ENCODE results near the gene SMAP1. TPM values are rescaled to one million over a fixed set of nuclear protein-coding genes. Genes with fewer than 3 reads are reported as not detected.
"Not testable (repeated sequence)": the region's sequence is repeated elsewhere in the genome, so short reads cannot be mapped to it uniquely, and the experiment has no call there.

SMAP1 gene
- total RNA-seq, 1 experiment from 2014 or later, result 3.5 TPM

GRCh38 chr6:70739534-70739933 lies 71.9 kb downstream of the SMAP1 start:
- no peak for TF ChIP-seq ZNF274 (IDR thresholded peaks at IDR 0.05; ENCODE audit: low read depth, low read length)
- TF ChIP-seq TCF7L2 (IDR thresholded peaks at IDR 0.05; ENCODE audit: borderline replicate concordance, extremely low read depth, insufficient read depth, insufficient read length), result no peak
- TF ChIP-seq POLR2A (IDR thresholded peaks at IDR 0.05; ENCODE audit: borderline replicate concordance, extremely low read depth, insufficient read depth, insufficient read length), result no peak
- no peak for TF ChIP-seq CBX3 (IDR thresholded peaks at IDR 0.05; ENCODE audit: low read depth)
- no peak for TF ChIP-seq POLR2AphosphoS5 (IDR thresholded peaks at IDR 0.05; ENCODE audit: low read depth, low read length)
- TF ChIP-seq SRF (IDR thresholded peaks at IDR 0.05; ENCODE audit: low read depth), result no peak
- TF ChIP-seq, protein P1, sequence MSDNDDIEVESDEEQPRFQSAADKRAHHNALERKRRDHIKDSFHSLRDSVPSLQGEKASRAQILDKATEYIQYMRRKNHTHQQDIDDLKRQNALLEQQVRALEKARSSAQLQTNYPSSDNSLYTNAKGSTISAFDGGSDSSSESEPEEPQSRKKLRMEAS (IDR thresholded peaks at IDR 0.05), result no peak
- no peak overlapping the region for H3K4me2 ChIP-seq (ENCODE audit: low read length)
- no peak overlapping the region for H3K9ac ChIP-seq (ENCODE audit: low read length)
- H3K79me2 ChIP-seq (ENCODE audit: insufficient read depth, low read length), result no peaks in the 10 kb centered on the region
- no peak overlapping the region for H3K4me3 ChIP-seq (replicated peaks in 1 of 2; ENCODE audit: low read depth in 1 of 2, low read length in 2 of 2)
- no peaks in the 10 kb centered on the region for H3K9me2 ChIP-seq (ENCODE audit: insufficient read depth)
- POLR2A ChIA-PET, result no interaction called here
- H2AFZ ChIP-seq (ENCODE audit: low read depth, low read length, poor library complexity, severe bottlenecking), result no peak overlapping the region
- CTCF ChIA-PET, result no interaction called here
- 0 out of 2 replicates have a peak, but pooled peaks cover 3% of the 10 kb centered on the region for H4K20me1 ChIP-seq (ENCODE audit: insufficient read depth)
- H3K9me3 ChIP-seq (ENCODE audit: control insufficient read depth in 1 of 2, insufficient read depth in 1 of 2, low read depth in 1 of 2, low read length in 2 of 2), result no peaks in the 10 kb centered on the region; a peak in 1 of 4 replicates
- H3K27ac ChIP-seq (ENCODE audit: low read depth, low read length), result no peak overlapping the region
- BruUV-seq (replicated peaks), result no TSS peak
- intact Hi-C loops (cut with micrococcal nuclease), result no loop called here
- DNase-seq (ENCODE audit: low read depth, low spot score) (no peak), ATAC-seq (no peak)
- H3K4me1 ChIP-seq (ENCODE audit: control insufficient read depth in 1 of 2, insufficient read depth in 2 of 2, low read length in 2 of 2), result no peaks in the 10 kb centered on the region
- H3K27me3 ChIP-seq (ENCODE audit: insufficient read depth, low read length), result no peaks in the 10 kb centered on the region
- RAD21 ChIA-PET (ENCODE audit: low non-redundant PET in 1 of 2, low total read pairs in 2 of 2, uncharacterized antibody in 2 of 2, unreplicated experiment in 2 of 2), result no interaction called here
- H3K36me3 ChIP-seq (ENCODE audit: control insufficient read depth in 1 of 2, insufficient read depth in 2 of 2, low read length in 2 of 2), result no peaks in the 10 kb centered on the region

GRCh38 chr6:70740746-70741145 lies 73.1 kb downstream of the SMAP1 start:
- BruUV-seq (replicated peaks); H3K4me2 ChIP-seq (ENCODE audit: low read length); POLR2A ChIA-PET; DNase-seq (ENCODE audit: low read depth, low spot score); H3K4me3 ChIP-seq (replicated peaks in 1 of 2; ENCODE audit: low read depth in 1 of 2, low read length in 2 of 2); H3K27me3 ChIP-seq (ENCODE audit: insufficient read depth, low read length); H3K9ac ChIP-seq (ENCODE audit: low read length); H2AFZ ChIP-seq (ENCODE audit: low read depth, low read length, poor library complexity, severe bottlenecking); H3K4me1 ChIP-seq (ENCODE audit: control insufficient read depth in 1 of 2, insufficient read depth in 2 of 2, low read length in 2 of 2); H4K20me1 ChIP-seq (ENCODE audit: insufficient read depth); RAD21 ChIA-PET (ENCODE audit: low non-redundant PET in 1 of 2, low total read pairs in 2 of 2, uncharacterized antibody in 2 of 2, unreplicated experiment in 2 of 2); H3K36me3 ChIP-seq (ENCODE audit: control insufficient read depth in 1 of 2, insufficient read depth in 2 of 2, low read length in 2 of 2); CTCF ChIA-PET; intact Hi-C loops (cut with micrococcal nuclease); ATAC-seq; H3K9me2 ChIP-seq (ENCODE audit: insufficient read depth); H3K79me2 ChIP-seq (ENCODE audit: insufficient read depth, low read length); H3K27ac ChIP-seq (ENCODE audit: low read depth, low read length); H3K9me3 ChIP-seq (ENCODE audit: control insufficient read depth in 1 of 2, insufficient read depth in 1 of 2, low read depth in 1 of 2, low read length in 2 of 2): not testable (repeated sequence)

DNA sequence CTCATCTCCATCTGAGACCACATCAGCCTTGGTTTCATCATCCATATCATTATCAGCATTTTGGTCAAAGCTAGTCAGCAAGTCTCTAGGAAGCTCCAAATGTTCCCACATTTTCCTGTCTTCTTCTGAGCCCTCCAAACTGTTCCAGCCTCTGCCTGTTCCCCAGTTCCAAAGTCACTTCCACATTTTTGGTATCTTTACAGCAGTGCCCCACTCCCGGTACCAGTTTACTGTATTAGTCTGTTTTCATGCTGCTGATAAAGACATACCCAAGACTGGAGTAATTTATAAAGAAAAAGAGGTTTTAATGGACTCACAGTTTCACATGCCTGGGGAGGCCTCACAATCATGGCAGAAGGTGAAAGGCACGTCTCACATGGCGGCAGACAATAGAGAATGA lies 74.8 kb downstream of the SMAP1 start:
- H3K9ac ChIP-seq (ENCODE audit: low read length); POLR2A ChIA-PET; H3K9me3 ChIP-seq (ENCODE audit: control insufficient read depth in 1 of 2, insufficient read depth in 1 of 2, low read depth in 1 of 2, low read length in 2 of 2); H3K9me2 ChIP-seq (ENCODE audit: insufficient read depth); H3K36me3 ChIP-seq (ENCODE audit: control insufficient read depth in 1 of 2, insufficient read depth in 2 of 2, low read length in 2 of 2); ATAC-seq; H3K4me3 ChIP-seq (replicated peaks in 1 of 2; ENCODE audit: low read depth in 1 of 2, low read length in 2 of 2); CTCF ChIA-PET; H2AFZ ChIP-seq (ENCODE audit: low read depth, low read length, poor library complexity, severe bottlenecking); DNase-seq (ENCODE audit: low read depth, low spot score); BruUV-seq (replicated peaks); intact Hi-C loops (cut with micrococcal nuclease); H3K4me1 ChIP-seq (ENCODE audit: control insufficient read depth in 1 of 2, insufficient read depth in 2 of 2, low read length in 2 of 2); H3K27ac ChIP-seq (ENCODE audit: low read depth, low read length); H3K79me2 ChIP-seq (ENCODE audit: insufficient read depth, low read length); H3K27me3 ChIP-seq (ENCODE audit: insufficient read depth, low read length); RAD21 ChIA-PET (ENCODE audit: low non-redundant PET in 1 of 2, low total read pairs in 2 of 2, uncharacterized antibody in 2 of 2, unreplicated experiment in 2 of 2); H4K20me1 ChIP-seq (ENCODE audit: insufficient read depth); H3K4me2 ChIP-seq (ENCODE audit: low read length): not testable (repeated sequence)
